ENCODE measurements around the gene DPYSL5. TPM values are rescaled to one million over a fixed set of nuclear protein-coding genes. Genes with fewer than 3 reads are reported as not detected.

The DPYSL5 gene
- total and polyA plus RNA-seq, 2 of the 8 experiments (the other 6 are each of a cell fraction or from before 2014, with no cell fraction given), result 11.9 to 16.4 TPM

DNA sequence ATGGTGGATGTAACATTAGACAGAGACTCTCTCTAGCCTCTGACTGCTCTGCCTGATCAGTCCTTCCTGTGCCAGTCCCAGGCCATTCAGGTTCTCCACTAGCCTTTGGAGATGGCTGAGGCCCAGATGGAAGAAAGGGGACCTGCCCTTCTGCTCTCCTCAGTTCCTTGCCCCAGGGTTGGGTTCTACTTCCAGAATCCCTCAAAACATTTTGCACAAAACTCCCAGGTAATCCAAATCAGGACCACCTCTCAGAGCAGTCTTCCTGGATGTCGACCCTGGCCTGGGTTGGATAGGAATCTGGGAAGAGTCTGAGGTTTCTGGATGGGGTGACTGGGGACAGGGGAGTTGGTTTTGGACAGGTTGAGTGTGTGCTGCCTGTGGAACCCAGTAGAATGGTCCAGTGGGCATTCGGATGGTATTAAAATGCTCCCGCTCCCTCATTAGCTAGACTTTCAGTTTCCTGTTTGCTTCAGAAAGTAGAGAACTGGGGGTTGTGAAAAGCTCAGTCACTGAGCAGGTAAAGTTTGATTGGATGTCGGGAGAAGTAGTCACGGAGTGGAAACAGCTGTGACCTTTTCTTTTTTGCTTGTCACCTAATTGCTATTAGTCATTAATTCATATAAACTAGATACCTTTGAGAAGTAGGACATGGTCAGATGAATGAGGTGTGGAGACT, 37.9 kb downstream of the DPYSL5 start:
- no peak overlapping the region for H2AFZ ChIP-seq (ENCODE audit: low read length)
- H3K27ac ChIP-seq (ENCODE audit: low read depth, low read length), result no peak overlapping the region
- peaks cover 0 to 3% (median 0%) of the 10 kb centered on the region in 4 experiments; a peak in 1 of 7 replicates for H3K4me1 ChIP-seq (replicated peaks in 1 of 4; ENCODE audit: control insufficient read depth in 3 of 4, insufficient read depth in 4 of 4, low read length in 3 of 4)
- H3K56ac ChIP-seq (replicated peaks; ENCODE audit: insufficient read length, low read depth, low read length), result no peak overlapping the region
- H2BK120ac ChIP-seq (replicated peaks; ENCODE audit: low read depth, low read length), result no peak overlapping the region
- H2BK12ac ChIP-seq (ENCODE audit: low read depth, low read length), result no peak overlapping the region
- ChIA-PET POLR2A (ENCODE audit: partially characterized antibody) (interaction anchor here (1.3 kb wide), 1 partner anchor 21 kb away, joined by 4 read pairs; no protein-coding TSS in a partner anchor), CTCF (ENCODE audit: partially characterized antibody) (interaction anchor here (1.0 to 2.6 kb wide), 2 partner anchors 13 to 40 kb away, joined by 3 to 8 read pairs; no protein-coding TSS in a partner anchor)
- no peak overlapping the region for H2BK5ac ChIP-seq (ENCODE audit: low read depth, low read length)
- no peak overlapping the region for H3K9ac ChIP-seq (replicated peaks in 1 of 4; ENCODE audit: extremely low read depth in 1 of 4, low read depth in 3 of 4, low read length in 3 of 4)
- no peak overlapping the region for H2BK15ac ChIP-seq (ENCODE audit: low read length)
- H3K79me2 ChIP-seq (ENCODE audit: control insufficient read depth in 1 of 2, insufficient read depth in 2 of 2, low read length in 2 of 2), result no peaks in the 10 kb centered on the region
- no peak overlapping the region for H2AK5ac ChIP-seq (ENCODE audit: low read depth, low read length)
- no peak overlapping the region for H3K4me2 ChIP-seq (ENCODE audit: insufficient read depth in 1 of 2, low read depth in 2 of 2, low read length in 2 of 2)
- no peak overlapping the region for H4K91ac ChIP-seq (replicated peaks; ENCODE audit: insufficient read length, low read length)
- no peaks in the 10 kb centered on the region for H3K27me3 ChIP-seq (replicated peaks in 1 of 4; ENCODE audit: control insufficient read depth in 3 of 4, extremely low read depth in 1 of 4, insufficient read depth in 3 of 4, low read length in 3 of 4)
- no peaks in the 10 kb centered on the region for H3K23me2 ChIP-seq (ENCODE audit: low read depth, low read length)
- H3K18ac ChIP-seq (ENCODE audit: extremely low read depth, low read length), result no peak overlapping the region
- no peaks in the 10 kb centered on the region for H3K79me1 ChIP-seq (ENCODE audit: low read depth, low read length)
- no peak overlapping the region for H3K4me3 ChIP-seq (ENCODE audit: extremely low read depth in 1 of 4, insufficient read depth in 2 of 4, low read depth in 3 of 4, low read length in 4 of 4)
- H4K20me1 ChIP-seq (replicated peaks in 1 of 2; ENCODE audit: control insufficient read depth in 1 of 2, insufficient read depth in 2 of 2, low read length in 2 of 2), result peaks cover 0 to 4% of the 10 kb centered on the region in 2 experiments
- H2BK20ac ChIP-seq (ENCODE audit: low read length), result no peak overlapping the region
- peak in 1 of 2 experiments; percentile 11 for DNase-seq (ENCODE audit: low read depth in 1 of 2, low spot score in 2 of 2)
- H3K9me3 ChIP-seq (ENCODE audit: insufficient read depth in 2 of 2, low read depth in 1 of 2, low read length in 1 of 2), result no peaks in the 10 kb centered on the region
- no peak overlapping the region for H4K5ac ChIP-seq (ENCODE audit: insufficient read length, low read depth, low read length)
- no peak overlapping the region for H4K8ac ChIP-seq (ENCODE audit: extremely low read depth, insufficient read depth, low read length)
- no peak for FAIRE-seq
- H3K14ac ChIP-seq (ENCODE audit: insufficient read length), result no peak overlapping the region
- 89% methylated on average over 5 of the region's 5 CpGs; no CpG with 5 or more reads in 1 of the 2 experiments for WGBS, 2 experiments (ENCODE audit: extremely low coverage in 1 of 2, insufficient coverage in 1 of 2, insufficient read length in 1 of 2, insufficient replicate concordance in 2 of 2, low coverage in 1 of 2, low lambda C conversion rate in 2 of 2, missing lambda C conversion rate in 1 of 2)
- H3K23ac ChIP-seq (ENCODE audit: insufficient read length), result no peak overlapping the region
- no peaks in the 10 kb centered on the region for H3K36me3 ChIP-seq (ENCODE audit: control insufficient read depth in 2 of 4, insufficient read depth in 4 of 4, low read length in 3 of 4)
- no peak overlapping the region for H3K4ac ChIP-seq (replicated peaks; ENCODE audit: insufficient read length, low read depth, low read length)
- TF ChIP-seq CHD2 (IDR thresholded peaks at IDR 0.05; ENCODE audit: low read length) (no peak), RFX5 (IDR thresholded peaks at IDR 0.05; ENCODE audit: borderline replicate concordance, low read depth, low read length) (no peak), KDM1A (IDR thresholded peaks at IDR 0.05; ENCODE audit: borderline replicate concordance, low read length) (no peak)
- TF ChIP-seq, protein P1, sequence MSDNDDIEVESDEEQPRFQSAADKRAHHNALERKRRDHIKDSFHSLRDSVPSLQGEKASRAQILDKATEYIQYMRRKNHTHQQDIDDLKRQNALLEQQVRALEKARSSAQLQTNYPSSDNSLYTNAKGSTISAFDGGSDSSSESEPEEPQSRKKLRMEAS (IDR thresholded peaks at IDR 0.05), result no peak
